Measurements from ENCODE around the gene UROC1.

DNA sequence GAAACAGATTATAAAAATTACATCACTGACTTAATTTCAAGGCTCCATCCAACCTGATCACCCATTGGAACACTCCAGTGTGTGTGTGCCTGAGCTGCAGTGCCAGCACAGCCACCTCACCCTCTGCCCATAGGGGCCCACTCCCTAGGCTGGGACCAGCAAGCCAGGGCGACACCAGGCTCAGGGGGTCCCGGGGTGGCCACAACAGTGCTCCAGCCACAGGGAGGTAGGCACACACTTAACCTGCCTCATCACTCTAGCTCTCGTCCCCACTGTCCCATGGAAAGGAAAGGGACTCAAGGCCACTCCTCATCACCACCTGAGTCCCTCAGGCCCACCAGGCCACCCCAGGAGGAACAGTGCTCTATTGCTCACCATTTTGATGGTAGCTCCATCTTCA lies 66.8 kb downstream of the UROC1 start:
- TF ChIP-seq GATA2 (IDR thresholded peaks at IDR 0.05; ENCODE audit: low read depth, low read length) (no peak), GATA3 (IDR thresholded peaks at IDR 0.05; ENCODE audit: low read depth, low read length) (no peak)
